IPS-15b (cell line): ENCODE measurements around the gene CDKN2AIP.

ENCODE experiments used
- H3K27me3 ChIP-seq: one replicate; pipeline ENCODE4 v1.6.1; 2013; ENCODE audit warnings: low read length; ENCODE audit not compliant: control insufficient read depth, insufficient read depth
- H3K36me3 ChIP-seq: one replicate; pipeline ENCODE4 v1.6.1; 2013; ENCODE audit warnings: low read length; ENCODE audit not compliant: control insufficient read depth, insufficient read depth
- H3K4me1 ChIP-seq: one replicate; pipeline ENCODE4 v1.6.1; 2013; ENCODE audit warnings: mild to moderate bottlenecking, low read length; ENCODE audit not compliant: control insufficient read depth, insufficient read depth
- H3K4me3 ChIP-seq: one replicate; pipeline ENCODE4 v1.5.1; 2013; ENCODE audit warnings: low read depth, low read length
- H3K9ac ChIP-seq: one replicate; pipeline ENCODE4 v1.6.1; 2013; ENCODE audit warnings: low read depth, mild to moderate bottlenecking, low read length
- H3K9me3 ChIP-seq: one replicate; pipeline ENCODE4 v1.6.1; 2013; ENCODE audit warnings: mild to moderate bottlenecking, low read length; ENCODE audit not compliant: control insufficient read depth, insufficient read depth

Gene CDKN2AIP

DNA sequence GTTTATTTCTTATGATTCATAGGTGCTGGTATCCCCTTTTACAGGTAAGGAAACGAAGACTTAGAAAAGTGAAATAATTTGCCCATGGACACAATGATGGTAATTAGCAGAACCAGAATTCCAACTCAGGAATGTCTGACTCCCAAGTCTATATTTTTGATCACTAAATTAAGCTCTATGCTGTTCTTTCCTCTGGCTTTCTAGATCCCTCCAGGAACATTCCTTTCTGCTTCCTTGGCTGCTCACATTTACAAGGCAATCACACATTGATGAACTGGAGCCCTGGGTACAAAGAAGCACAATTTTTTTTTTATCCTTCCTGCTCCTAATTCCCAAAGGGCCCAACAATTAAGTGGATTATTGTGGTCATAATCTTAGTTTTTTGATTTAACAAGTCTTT is 7.0 kb upstream of the CDKN2AIP start:
- Histone ChIP-seq H3K4me3 (no peak overlapping the region), H3K36me3 (no peaks in the 10 kb centered on the region), H3K27me3 (no peaks in the 10 kb centered on the region), H3K4me1 (peaks cover 5% of the 10 kb centered on the region), H3K9ac (no peak overlapping the region), H3K9me3 (no peaks in the 10 kb centered on the region)

DNA sequence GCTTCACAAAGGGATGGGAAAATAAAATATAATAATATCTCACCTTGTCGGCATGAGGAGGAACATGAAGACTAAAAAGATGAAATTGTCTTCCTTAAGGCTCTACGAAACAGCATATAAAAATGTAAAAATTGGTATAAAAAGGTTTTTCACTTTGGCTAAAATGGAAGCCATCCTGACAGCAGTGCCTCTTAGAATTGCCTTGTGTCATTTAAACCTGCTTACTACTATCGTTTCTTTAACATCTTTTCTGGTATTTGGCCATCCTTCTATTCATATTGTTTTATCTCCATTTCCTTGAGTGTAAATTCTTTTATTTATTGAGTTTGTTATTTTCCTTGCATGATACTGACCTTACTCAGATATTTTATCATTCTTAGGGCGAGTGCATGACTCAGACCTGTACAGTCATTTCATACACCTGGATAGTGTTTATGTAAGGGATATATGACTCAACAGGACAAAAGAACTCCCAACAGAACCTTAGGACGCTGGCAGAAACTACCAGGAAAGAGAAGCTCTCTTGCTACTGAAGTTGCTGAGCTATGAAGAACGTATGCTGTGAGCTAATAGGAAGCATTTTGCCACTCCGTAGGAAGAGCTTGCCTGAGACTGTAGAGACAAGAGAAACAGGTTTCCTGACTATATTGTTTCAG is 5.8 kb upstream of the CDKN2AIP start:
- no peak overlapping the region for H3K4me3 ChIP-seq

DNA sequence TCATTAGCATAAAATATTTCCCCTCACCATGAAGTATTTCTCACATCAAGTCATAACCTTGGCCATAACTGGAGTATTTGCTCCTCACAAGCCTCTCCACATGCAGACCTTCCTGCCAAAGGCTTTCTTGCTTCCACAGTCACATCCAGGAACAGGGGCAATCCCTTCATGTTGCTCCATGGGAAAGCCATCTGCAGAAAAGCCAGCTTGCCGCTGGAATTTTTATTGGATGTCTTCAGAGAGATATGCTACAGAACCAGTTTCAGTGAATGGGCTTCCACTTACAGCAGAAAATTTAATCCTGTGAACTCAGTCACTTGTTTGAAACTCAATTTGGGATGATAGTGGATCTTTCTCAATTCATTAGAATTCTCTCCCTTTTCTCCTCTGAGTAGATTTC is 3.2 kb upstream of the CDKN2AIP start:
- Histone ChIP-seq H3K27me3 (no peaks in the 10 kb centered on the region), H3K4me3 (no peak overlapping the region), H3K9ac (no peak overlapping the region), H3K4me1 (peaks cover 4% of the 10 kb centered on the region), H3K36me3 (peaks cover 2% of the 10 kb centered on the region), H3K9me3 (no peaks in the 10 kb centered on the region)

More for the DNA sequence above, 5.8 kb upstream of the CDKN2AIP start:
- no peaks in the 10 kb centered on the region for H3K27me3 ChIP-seq
- no peaks in the 10 kb centered on the region for H3K36me3 ChIP-seq
- no peaks in the 10 kb centered on the region for H3K9me3 ChIP-seq
- no peak overlapping the region for H3K9ac ChIP-seq
- H3K4me1 ChIP-seq = peaks cover 5% of the 10 kb centered on the region

DNA sequence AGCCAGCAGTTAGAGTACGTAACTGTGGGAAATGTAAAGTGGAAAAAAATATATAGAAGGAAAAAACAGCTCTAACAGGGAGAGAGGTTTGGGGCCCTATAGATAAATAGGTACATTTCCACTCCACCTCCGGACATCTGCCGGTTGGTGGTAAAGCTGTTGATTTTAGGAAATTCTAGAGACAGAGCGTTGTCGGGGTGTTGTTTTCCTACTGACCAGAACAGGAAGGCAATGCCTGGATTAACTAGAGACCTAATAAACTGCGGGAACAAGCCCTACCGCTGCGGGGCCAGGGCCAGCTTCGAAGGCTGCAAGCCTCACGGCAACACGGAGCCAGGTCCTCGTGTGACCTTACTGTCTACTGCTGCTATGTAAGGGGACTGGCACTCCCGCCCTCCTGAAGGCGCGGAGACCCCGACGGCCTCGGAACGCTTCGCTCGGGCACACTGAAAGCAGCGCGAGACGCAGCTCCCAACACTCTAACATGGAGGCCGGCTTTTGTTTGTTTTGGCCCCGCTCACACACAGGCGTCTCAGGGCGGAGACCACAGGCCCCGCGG is 702 bp upstream of the CDKN2AIP start:
- Histone ChIP-seq H3K27me3 (no peaks in the 10 kb centered on the region), H3K4me1 (no peaks in the 10 kb centered on the region), H3K36me3 (peaks cover 13% of the 10 kb centered on the region), H3K9ac (peak overlapping the region; percentile 94), H3K9me3 (no peaks in the 10 kb centered on the region), H3K4me3 (peak overlapping the region; percentile 93)

DNA sequence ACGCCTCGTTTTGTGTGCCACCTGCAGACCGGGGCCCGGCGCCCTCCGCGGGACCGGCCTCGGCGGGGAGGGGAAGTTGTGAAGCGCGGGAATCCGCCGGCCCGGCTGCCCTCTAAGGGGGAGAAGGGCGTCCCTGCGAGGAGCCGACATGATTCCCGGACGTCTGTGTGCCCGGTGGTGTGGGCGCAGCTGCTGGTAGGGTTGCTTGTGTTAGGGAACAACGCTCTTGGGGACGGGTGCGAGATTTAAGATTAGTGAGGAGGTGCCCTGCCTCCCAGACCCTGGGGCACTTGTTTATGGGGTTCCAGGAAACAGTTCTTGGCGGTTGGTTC is 627 bp downstream of the CDKN2AIP start:
- H3K9me3 ChIP-seq = no peaks in the 10 kb centered on the region
- peaks cover 13% of the 10 kb centered on the region for H3K36me3 ChIP-seq
- H3K4me3 ChIP-seq = peak overlapping the region; percentile 93
- peak overlapping the region; percentile 79 for H3K9ac ChIP-seq
- H3K4me1 ChIP-seq = no peaks in the 10 kb centered on the region
- no peaks in the 10 kb centered on the region for H3K27me3 ChIP-seq

DNA sequence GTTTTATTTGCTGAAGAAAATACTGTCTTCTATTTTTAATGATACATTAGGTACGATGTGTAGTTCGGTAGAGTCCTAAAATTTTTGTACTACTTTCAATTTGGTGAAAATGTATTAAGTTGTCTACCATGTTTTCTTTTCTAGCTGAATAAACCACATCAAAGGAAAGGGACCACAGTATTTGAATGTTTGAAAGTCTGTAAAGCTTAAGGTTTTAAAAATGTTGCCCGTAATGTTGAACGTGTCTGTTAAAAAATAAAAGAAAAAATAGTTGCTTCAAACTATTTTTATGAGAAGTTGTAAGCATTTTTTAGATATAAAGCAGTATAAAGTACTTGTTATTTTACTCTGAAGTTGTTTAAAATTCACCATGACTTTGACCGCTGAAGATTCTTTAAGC is 3.2 kb downstream of the CDKN2AIP start:
- Histone ChIP-seq H3K9me3 (no peaks in the 10 kb centered on the region), H3K9ac (no peak overlapping the region), H3K27me3 (no peaks in the 10 kb centered on the region), H3K4me3 (no peak overlapping the region), H3K4me1 (no peaks in the 10 kb centered on the region), H3K36me3 (peaks cover 13% of the 10 kb centered on the region)

DNA sequence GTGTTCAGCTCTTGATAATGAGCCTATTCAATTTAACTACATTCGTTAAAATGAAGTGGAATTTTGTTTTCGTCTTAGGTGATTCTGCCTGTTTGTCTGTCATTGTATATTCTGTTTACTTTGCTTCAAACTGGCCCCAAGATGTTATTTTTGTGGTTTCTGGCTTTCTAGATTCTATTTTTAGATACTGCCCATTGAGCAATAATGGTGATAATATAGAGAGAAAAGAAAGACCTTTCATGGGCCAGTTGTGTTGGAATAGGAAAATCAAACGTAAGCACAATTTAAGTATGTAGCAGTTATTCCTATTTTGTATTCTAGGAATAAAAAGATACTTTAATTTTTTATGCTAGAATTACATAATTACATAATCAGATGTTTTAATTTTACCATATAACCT is 4.0 kb downstream of the CDKN2AIP start:
- H3K4me1 ChIP-seq = no peaks in the 10 kb centered on the region
- no peaks in the 10 kb centered on the region for H3K27me3 ChIP-seq
- peaks cover 13% of the 10 kb centered on the region for H3K36me3 ChIP-seq
- no peaks in the 10 kb centered on the region for H3K9me3 ChIP-seq
- H3K4me3 ChIP-seq = no peak overlapping the region
- no peak overlapping the region for H3K9ac ChIP-seq

DNA sequence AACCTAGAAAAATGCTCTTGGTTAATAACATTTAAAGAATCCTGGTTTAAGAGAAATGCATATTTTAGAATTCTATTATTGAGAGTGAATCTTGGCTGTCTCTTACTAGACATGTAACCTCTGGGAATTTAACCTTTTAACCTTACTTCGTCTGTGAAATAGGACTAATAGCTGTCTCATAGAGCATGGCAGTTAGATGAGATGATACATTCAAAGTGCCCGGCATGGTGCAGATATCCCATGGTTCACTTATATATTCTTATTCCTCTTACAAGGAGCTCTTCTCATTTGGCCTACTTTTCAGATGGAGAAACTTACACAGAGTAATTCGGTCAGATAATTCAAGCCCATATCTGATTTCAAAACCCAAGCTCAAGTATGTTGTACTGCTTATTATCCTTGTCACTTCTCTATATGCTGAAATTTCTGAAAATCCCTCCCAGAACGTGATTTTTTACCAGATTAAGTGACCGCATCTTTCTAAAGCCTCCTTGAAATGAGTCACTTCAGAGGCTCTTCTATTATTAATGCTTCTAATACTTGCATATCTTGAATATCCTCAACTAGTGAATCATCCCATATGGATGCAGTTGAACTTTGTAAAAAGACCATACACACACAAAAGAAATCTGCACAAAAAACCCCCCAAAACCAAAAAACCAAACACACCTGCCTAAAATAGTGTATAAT is 4.9 kb downstream of the CDKN2AIP start:
- Histone ChIP-seq H3K4me3 (no peak overlapping the region), H3K4me1 (no peaks in the 10 kb centered on the region), H3K9ac (no peak overlapping the region), H3K9me3 (no peaks in the 10 kb centered on the region), H3K36me3 (peaks cover 17% of the 10 kb centered on the region), H3K27me3 (no peaks in the 10 kb centered on the region)

DNA sequence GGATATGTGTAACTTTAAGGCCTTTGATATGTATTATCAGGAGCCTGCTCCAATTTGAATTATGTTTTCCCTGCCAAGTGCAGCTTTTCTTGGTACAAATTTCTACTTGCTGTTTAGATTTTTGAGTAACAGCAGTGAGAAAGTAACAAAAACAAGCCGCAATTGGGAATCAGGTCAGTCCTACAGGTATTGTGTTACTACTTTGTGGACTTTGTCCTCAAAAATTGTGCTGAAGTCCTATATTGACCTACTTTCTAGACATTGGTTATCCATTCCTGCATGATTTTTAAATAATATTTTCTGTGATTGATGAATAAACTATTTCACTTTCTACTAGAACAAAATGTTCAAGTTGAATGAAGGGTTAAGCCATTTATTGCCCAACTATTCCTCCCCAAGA is 5.7 kb downstream of the CDKN2AIP start:
- Histone ChIP-seq H3K27me3 (no peaks in the 10 kb centered on the region), H3K4me3 (no peak overlapping the region), H3K36me3 (peaks cover 14% of the 10 kb centered on the region), H3K9me3 (no peaks in the 10 kb centered on the region), H3K9ac (no peak overlapping the region), H3K4me1 (no peaks in the 10 kb centered on the region)

DNA sequence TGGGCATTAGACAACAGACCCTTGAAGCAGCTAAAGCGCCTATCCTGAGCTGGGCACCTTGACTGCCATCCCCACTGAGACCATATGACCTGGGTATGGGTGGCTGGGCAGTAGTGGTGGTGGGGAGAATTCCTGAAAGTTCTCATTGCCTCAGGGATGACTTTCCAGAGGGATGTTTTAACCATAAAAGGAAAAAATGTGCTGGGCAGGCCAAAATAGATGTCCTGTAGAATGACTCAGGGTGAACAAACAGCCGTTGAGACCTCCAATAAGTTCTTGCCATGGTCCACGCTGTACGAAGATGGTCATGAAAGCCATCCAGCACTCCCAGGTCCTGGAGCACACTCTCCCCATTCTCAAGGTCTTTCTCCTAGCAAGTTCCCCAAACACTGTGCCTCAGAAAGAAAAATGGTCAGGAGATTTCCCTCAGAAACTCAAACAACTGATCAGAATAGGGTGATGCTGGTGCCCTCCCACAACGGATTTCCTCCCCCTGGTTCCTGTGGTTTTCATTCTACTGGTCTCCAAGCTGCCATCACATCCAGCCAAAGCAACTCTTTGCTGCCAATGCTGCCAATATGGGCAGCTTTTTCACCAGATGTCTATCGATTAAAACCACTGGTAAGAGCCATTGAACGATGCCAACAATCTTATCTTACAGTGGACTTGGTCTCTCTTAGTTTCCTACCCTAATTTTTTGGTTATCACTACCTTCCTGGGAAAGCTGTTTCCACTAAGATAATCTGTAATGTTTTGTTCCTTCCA is 11.2 kb downstream of the CDKN2AIP start:
- Histone ChIP-seq H3K9ac (no peak overlapping the region), H3K9me3 (no peaks in the 10 kb centered on the region), H3K4me1 (no peaks in the 10 kb centered on the region), H3K4me3 (no peak overlapping the region), H3K27me3 (no peaks in the 10 kb centered on the region), H3K36me3 (peaks cover 3% of the 10 kb centered on the region)

DNA sequence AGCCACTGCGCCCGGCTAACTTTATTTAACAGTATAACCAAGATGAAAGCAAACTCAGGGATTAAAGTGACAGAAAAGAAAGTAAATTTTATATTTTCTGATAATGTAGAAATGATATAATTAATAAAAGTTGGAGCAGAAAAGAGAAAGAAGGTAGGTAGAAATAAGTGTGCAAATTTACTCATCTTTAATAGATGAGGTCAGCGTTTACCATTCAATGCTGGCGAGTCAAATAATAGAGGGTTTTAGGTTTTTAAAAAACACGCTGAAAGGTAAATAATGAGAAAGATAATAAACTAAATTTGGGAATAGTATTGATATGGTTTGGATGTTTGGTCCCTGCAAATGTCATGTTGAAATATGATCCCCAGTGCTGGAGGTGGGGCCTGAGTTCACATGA is 13.6 kb downstream of the CDKN2AIP start:
- H3K9ac ChIP-seq = no peak overlapping the region
- no peaks in the 10 kb centered on the region for H3K27me3 ChIP-seq
- H3K36me3 ChIP-seq = peaks cover 3% of the 10 kb centered on the region
- no peaks in the 10 kb centered on the region for H3K9me3 ChIP-seq
- no peak overlapping the region for H3K4me3 ChIP-seq
- no peaks in the 10 kb centered on the region for H3K4me1 ChIP-seq
